ENCODE results near the gene IL1A.

DNA sequence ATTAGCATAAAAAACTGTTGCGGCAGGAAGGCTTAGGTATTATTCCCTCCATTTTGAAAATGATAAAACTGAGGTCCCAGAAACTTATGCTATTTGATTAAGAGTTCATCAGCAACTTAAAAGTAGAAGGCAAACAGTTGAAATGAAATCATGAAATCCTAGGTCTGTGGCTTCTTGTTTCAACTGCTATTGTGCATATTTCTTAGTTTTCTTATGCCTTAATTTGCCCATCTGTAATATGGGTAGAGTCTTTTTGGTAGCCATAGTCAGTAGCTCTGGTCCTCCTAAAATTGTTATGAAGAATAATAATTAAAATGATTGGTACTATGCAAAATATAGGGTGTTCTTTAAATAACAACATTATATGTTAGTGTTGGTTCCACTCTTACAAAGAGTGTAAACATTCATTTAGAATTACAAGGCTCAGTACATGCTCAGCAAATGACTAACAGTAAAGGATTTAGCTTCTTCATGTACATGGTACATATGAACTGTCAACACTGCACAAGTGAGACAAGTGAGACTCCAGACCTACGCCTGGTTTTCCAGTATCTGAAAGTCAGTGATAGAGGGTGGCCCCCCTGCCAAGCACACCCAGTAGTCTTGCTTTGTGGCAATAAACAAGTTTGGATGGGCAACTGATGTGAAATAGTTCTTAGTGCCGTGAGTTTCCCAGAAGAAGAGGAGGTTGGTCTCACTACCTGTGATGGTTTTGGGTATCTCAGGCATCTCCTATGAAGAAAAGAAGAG, 9.6 kb downstream of the IL1A start:
- TF ChIP-seq, protein P1, sequence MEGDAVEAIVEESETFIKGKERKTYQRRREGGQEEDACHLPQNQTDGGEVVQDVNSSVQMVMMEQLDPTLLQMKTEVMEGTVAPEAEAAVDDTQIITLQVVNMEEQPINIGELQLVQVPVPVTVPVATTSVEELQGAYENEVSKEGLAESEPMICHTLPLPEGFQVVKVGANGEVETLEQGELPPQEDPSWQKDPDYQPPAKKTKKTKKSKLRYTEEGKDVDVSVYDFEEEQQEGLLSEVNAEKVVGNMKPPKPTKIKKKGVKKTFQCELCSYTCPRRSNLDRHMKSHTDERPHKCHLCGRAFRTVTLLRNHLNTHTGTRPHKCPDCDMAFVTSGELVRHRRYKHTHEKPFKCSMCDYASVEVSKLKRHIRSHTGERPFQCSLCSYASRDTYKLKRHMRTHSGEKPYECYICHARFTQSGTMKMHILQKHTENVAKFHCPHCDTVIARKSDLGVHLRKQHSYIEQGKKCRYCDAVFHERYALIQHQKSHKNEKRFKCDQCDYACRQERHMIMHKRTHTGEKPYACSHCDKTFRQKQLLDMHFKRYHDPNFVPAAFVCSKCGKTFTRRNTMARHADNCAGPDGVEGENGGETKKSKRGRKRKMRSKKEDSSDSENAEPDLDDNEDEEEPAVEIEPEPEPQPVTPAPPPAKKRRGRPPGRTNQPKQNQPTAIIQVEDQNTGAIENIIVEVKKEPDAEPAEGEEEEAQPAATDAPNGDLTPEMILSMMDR (IDR thresholded peaks at IDR 0.05; ENCODE audit: insufficient read depth, low read depth, low read length) = no peak
- TF ChIP-seq EZH2 (IDR thresholded peaks at IDR 0.05; ENCODE audit: insufficient read depth, low read length) = no peak

All from astrocyte (in vitro differentiated cells and primary cell).